HG03469 (cell line): ENCODE data around the gene SNX9.

Source experiments
- ATAC-seq: cut with Tn5 transposase; IDR thresholded peaks from one replicate; pipeline ENCODE4 v1.9.1; 2021; ENCODE audit warnings: mild to moderate bottlenecking, moderate library complexity, moderate number of reproducible peaks; ENCODE audit not compliant: unreplicated experiment

Gene SNX9

DNA sequence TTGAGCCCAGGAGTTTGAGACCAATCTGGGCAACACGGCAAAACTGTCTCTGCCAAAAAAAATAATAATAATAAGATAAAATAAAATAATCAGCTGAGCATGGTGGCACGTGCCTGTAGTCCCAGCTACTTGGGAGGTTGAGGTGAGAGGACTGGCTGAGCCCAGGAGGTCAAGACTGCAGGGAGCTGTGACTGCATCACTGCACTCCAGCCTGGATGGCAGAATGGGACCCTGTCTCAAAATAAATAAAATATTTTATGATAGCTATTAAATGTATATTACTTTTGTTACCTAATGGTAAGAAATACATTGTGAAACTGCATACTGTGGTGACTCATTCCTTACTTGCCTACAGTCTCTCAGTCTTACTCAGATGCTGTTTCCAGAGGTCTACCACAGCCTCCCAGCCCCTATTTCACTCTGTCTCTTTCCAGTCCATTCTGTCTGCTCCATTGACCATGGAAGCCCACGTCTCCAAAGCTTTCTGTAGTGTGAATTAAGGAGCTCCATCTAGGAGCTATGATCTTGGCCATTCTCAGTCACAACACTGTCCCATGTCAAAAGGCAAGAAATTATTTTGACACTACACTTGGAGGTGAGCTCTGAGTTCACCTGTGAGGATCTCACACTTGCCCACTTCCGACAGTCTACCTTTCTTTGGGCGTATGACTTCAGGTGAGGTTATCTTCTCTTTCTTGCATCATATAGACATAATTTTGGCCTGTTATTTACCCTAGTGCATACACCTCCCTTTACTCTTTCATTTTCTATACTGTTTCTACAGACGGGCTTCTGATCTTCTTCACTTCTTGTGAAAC lies 22.4 kb upstream of the SNX9 start:
- ATAC-seq, result peak; percentile 89

DNA sequence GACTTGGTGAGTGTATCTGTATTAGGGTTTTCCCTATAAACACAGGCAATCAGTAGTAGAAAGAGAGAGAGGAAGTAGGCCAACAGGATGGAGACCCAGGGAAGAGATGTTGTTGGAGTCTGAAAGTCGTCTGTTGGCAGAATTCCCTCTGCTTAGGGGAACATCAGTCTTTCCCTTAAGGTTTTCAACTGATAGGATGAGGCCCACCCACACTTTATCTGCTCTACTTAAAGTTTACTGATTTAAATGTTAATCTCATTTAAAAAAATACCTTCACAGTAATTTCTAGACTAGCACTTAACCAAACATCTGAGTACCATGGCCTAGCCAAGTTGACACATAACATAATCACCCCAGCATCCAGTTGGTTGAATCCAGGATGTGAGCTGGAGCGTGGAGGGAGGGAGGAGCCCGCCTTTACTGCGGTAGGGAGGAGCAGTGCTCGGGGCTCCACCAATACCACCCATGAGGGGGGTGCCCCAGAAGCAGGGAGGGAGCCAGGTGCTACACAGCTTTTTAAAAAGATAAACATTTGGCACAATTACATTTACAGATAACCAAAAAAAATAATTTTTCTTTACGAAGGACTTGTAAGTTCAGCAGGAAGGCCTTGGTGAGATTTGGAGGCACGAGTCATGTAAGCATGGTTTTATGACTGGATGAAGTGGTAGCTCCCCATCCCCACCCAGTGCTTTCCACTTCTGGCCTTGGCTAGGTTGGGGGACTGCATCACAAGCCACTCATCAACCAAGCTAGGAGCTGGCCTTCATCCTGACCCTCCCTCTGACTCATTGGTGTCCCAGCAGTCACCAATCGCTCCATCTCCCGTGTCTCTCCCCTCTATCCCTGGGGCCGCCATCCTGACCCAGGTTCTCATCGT lies 18.4 kb upstream of the SNX9 start:
- no peak for ATAC-seq

DNA sequence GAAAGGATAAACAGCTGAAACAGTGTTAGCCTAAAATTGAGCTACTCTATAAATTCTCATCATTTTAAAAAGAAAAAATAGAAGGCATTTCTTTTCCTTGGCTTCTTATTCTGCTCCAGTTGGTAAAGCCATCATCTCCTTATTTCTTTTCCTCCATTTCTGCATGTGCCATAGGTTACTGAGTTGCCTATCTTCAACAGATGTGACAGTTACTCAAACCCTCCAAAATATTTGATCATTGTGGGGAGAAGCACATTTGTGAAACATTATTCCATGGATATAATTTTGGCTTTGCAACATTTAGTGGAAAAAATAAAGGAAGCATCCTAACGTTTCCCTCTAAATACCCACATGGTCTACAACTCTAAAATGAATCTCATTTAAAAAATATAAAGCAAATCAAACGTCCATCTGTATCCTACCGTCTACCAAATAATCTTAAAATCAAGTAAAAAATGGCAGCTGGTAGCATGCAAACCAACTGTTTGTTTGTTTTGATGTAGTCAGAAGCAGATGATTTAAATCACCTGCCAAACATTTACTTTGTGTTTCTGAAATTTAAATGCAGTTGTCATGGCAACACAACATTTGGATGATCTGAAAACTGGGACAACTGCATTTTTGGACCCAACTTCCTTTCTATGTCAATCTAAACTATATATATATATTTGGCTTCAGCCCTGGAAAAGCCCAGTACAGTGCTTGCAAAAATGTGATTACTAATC lies 16.8 kb upstream of the SNX9 start:
- ATAC-seq, result no peak

DNA sequence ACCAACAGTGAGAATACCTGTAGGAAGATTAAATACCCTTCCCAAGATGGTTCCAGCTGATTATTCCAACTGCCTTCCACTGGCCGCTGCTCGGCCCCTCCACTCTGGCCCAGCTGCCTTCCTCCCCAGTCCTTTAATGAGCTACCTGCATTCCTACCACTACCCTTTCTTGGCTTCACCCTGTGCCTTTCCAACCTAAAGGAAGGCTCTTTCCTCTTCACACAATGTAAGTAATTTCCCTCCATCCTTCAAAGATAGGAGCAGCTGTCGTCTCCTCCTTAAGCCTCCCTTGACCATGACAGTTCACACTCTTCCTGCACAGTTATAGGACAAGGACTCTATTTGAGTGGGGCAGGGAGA lies 16.2 kb upstream of the SNX9 start:
- no peak for ATAC-seq

DNA sequence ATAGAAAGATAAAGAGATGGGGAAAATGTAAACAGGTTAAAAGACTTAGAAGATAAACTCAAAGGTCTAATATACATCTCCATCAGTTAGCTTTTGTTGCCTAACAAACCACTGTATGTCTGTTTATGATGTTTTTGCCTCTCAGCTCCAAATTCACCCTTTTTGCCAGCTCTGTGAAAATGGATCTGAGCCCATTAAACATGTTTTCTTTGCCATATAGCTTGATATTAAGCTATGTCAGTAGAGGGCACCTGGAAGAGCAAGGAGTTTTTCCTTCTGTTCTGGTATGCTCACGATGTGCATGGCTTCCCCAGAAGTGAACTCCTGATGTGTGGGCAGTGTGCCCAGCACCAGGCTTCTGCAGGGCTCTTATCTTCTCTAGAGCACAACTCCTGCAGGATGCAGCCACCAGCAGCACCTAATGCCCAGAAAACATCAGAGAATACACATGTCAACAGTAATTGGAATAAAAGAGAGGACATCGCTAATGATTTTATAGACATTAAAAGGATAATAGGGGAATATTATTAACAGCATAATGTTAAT lies 14.6 kb upstream of the SNX9 start:
- no peak for ATAC-seq

DNA sequence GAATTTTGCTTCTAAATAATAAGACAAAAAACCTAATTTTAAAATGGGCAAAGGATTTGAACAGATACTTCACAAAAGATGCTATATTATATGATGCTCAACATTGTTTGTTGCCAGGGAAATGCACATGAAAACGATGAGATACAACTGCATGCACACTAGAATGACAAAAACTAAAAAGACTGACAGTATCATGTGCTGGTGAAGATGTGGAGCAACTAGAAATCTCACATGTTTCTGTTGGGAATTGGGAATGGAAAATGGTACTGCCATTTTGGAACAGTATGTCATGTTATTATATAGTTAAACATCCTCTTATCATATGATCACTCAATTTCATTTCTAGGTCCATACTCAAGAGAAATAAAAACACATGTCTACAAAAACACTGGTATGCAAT lies 13.4 kb upstream of the SNX9 start:
- no peak for ATAC-seq

DNA sequence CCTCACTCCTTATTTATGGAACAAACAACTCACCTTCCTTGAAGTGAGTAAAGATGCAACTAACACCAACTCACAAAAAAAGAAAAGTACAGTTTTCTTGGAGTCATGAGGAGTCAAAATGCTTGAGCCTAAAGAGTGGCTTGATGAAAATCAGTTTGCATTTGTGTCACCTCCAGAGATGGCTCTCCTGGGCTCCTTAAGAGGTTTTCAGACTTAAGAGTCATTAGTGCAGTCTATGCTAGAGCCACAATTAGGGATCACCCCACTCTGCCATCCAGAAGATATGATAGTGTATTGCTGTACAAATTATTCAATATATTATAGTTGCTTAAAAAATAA lies 11.9 kb upstream of the SNX9 start:
- no peak for ATAC-seq

DNA sequence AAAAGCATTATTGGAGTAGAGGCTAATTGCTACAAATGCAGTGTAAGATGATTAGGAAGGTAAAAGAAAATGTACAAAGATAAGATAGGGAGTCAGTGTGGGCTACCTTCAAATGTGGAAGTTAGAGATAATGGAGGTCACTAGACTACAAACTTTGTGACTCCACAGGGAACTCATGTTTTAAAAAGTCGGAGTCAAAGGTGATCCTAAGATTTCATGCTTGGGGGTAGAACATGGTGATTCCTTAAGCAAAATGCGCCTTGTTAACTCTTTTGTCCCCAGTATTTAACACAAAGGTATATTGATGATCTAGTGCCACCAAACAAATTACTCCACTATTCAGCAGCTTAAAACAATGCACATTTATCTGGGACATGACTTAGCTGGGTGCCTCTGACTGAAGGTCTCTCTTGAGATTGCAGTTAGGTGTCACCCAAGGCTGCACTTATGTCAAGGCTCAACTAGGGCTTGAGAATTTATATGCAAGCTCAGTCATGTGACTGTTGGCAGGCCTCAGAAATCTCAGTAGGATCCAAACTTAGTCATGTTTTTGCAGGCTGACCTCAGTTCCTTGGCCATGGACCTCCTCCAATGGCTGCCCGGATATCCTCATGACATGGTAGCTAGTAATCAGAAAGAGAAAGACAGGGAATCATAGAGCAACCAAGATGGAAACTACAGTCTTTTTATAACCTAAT lies 11.4 kb upstream of the SNX9 start:
- ATAC-seq, result no peak

DNA sequence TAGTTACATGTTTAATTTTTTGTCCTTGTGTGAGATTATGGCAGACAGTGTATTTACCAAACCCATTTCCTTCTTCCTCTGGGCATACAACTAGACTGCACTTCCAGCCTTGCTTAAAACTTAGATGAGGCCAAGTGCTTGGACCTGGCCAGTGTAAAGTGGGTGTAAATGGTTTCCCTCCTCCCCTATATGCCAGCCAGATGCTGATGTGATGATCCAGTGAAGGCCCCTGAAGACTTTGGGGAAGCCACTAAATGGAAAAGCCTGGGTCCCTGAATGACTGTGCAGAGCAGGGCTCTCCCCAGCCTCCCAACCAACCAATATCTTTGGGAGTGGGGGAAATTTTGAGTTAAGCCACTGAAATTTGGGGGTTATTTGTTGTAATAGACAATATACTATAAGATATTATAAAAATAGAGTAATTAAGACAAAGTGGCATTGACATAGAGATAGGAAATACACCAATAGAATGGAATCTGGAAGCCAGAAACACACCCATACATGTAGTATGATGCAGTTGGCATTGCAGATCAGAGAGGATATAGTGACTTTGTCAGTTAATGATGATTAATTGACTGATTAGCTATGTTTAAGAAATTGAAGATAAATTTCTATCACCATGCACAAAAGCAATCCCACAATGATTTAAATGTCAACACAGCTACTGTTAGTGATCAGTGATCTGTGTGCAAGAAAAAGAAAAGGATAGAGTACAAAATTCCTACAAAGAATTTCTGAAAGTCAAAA lies 10.4 kb upstream of the SNX9 start:
- ATAC-seq, result no peak

DNA sequence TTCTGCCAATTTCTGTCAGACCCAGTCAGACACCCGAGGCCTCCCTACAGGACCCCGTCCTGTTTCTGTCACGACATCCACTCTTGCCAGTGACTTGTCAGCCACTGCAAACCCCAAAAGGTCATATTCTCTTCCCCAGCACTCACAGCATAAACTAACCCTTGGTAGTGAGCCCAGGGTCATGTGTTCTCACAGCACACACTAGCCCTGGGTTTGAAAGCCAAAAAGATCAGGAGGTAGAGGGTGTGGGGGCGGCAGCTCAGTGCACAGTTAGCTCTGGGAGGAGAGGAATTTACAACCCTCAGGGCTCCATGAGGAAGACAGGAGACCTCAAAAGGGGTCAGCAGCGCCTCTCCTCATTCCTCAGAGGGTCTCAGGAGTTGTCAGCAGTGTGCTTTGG lies 9.9 kb upstream of the SNX9 start:
- ATAC-seq, result no peak

DNA sequence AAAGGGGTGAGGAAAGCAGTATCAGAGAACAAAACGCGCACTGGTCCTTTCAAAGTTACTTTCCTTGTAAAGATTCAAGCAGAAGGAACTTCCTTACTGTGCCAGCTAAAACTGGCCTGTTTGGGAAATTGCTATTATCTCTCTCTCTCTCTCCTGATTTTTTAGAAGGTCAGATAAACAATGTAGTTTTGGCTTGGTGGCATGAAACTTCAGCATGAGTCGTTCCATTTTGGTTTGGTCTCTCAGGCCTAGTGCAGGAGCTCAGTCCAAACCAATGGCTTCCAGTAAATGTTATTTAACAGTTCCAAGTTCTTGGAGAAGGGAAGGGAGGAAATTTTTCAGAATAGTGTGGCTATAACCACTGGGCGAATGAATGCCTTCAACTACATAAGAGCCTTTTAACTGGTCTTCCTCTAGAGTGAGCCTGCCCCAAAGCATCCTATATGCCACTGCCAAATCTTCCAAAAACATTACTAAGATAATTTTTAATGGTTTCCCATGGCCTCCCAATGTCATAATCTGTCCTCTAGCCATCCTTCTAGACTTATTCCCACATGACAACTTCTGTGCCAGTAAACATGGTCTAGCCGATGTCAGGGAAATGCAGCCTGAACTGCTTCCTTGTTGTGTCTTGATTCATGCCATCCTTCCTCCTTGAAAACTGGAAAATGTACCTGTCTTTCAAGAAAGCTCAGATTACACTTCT lies 9.1 kb upstream of the SNX9 start:
- ATAC-seq, result no peak

DNA sequence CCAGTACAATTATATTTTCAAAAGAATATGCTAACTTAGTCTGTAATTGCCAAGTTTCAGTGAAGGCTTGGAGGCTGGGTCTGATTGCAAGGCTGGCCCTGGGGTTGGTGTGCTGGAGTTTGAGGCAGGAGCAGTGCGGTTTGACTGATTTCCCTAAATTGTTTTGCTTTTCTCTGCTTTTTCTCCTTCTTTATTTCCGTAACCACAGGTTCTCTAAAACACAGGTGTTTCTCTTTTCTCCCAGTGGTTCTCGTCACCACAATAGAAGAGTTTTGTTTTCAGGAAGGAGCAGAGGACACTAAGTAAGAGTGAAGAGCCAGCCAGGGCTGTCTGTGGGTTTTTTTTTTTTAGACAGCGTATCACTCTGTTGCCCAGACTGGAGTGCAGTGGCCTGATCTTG lies 8.2 kb upstream of the SNX9 start:
- ATAC-seq, result peak; percentile 39

DNA sequence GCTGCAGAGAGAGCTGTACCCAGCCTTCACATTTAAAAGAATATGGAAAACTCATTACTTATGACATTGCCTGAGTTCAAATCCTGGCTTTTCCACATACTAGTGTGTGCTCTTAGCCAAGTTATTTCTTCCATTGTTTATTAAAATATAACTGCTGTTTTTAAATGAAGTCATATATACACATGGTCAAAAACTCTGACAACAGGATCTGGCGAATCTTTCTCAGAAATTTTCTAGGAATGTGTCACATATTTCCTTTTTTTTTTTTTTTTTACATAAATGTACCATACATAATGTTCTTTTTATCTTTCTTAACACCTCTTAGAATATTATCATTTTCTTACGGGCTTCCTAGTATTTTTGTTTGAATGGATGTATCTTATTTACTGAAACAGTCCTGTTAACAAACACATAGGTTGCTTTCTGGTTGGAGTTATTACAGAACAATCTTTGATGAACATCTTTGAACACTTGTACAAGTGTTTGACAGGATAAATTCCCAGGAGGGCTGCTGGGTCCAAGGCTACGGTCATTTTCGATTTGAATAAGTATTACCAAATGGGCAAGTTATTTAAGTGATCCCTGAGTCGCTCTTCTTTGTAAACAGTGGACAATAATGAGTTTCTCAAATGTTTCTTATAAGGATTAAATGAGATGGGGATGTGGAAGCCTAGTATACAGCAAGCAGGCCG lies 1.6 kb upstream of the SNX9 start:
- ATAC-seq, result no peak

DNA sequence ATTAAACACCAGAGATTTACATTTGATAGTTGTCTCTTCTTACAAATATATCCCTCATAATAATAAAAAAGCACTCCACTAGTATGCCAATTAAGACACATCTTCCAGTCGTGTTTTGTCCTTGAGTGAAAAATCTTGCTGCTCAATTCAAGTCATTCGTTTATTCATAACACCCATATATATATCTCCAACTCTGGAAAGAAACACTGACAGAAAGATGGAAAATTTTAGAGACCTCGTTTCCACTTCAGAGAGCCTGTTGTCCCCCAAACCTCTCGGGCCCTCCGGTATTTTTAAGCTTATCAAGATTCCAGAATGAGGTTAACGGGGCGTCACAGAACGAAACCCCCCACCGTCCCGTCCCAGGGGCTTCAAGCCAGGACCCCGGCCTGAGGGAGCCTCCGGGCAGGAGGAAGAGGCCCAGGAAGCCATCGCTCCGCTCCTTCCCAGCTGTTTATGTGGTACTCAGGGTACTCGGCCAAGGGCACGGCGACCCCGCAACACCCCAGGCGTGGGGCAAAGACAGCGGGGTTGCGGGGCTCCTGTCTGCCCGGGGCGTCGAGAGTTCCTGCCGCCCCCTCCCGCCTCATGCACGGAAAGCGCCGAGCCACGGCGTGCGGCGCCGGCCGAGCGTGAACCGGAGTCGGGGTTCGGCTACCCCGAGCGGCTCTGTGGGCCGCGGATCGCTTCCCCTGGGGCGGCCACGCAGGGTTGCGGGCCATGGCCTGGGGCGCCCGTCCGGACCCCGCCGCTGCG lies 623 bp upstream of the SNX9 start:
- peak; percentile 3 for ATAC-seq

DNA sequence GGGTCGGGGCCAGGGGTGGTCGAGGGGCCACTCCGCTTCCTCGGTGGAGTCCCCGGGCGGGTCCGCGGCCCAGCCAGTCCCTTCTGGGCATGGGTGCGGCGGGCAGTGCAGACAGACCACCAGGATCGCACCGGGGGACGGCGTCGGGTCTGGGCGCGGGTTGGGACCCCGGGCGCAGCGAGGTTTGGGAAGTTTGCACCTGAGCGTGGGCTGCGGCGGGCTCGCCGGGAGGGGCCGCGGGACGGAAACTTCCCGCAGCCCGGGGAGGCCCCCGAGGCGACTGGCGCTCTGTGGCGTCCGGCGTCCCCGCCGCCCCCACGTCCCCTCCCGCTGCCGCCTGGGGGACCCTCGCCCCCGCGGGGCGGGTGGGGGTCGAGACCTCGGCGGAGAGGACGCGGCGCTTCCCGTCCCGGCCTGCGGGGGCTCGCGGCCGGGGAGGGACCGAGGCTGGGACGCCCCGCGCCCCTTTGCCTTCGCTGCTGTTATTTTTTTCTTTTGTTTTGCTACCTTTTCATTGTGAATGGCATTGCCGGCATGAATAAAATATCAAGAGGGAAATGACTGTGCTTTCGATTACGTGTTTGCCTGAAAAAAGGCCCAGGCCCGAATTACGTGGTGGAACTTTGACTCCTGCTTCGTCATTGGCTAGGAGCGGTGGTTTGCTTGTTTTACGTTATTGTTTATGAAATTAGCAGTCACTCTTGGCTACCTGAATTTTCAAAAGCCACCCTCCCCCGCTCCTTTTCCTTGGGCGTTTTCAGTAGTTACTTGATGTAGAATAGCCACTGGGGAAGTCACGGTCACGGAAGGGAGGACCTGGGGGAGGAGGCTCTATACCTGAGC lies 703 bp downstream of the SNX9 start:
- ATAC-seq, result peak; percentile 37

DNA sequence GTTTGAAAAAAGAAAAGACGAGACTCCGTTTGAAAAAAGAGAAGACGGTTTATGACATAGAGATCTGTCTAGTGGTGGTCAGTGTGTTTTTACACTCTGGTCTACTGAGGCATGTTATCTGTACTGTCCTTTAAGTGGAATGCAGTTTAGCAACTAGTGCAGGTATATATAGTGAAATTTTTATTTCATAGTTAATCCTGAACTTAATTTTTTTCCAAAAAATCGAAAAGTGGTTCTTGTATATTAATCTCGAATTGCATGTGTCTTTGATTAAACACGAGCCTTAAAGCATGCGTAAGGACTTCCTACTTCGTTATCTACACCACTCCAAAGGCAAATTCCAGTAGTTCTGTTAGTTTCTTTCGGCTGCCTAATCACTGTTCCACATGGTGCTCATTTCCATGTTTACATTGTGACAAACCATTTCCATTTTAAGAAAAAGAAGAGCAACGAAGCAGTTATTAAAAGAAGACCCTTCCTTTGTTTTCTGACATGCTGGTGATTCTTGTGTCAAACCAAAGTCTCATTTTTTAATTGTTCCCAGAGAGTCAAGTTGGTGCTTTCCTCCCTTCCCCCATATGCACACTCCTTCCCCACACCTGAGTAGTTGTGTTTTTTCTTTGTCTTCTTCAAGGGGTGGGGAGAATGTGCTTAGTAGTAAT lies 2.3 kb downstream of the SNX9 start:
- ATAC-seq, result no peak
